GM12872 (cell line): ENCODE data around the gene ATG4B.

Experiments used
- TF ChIP-seq, protein P1 (sequence below): IDR thresholded peaks from 3 replicates; pipeline ENCODE4 v1.5.1; 2011; ENCODE audit warnings: low read depth, mild to moderate bottlenecking, low read length, moderate library complexity; ENCODE audit not compliant: insufficient read depth

Gene ATG4B

DNA sequence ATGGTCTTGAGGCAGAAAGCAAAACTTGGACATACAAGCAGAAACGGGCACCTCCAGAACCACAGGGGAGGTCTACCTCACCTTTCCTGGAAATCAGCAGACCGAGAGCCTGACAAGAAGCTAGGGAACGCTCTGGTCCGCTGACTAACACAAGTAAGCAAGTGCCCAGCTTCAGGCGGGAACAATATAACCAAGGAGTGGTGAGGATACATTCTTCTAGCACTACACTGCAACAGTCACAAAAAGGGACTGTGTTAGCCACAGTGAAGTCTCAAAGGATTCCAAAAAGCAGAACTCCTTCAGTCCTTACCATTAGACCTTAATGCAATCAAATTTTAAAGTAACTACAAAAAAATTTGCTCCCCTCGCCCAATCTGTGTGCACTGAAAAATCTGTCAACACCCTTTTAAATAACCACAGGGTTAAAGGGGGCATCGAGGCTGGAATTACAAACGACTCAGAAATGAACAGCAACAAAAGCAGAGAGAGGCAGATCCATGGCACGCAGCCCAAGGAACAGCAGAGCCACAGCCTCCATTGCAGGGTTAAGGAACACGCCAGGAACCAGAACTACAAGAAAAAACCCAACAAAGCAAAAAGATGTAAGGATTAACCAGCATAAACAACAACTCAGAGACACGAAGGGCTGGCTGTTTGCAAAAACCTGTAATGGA lies 7.6 kb upstream of the ATG4B start:
- TF ChIP-seq, protein P1, sequence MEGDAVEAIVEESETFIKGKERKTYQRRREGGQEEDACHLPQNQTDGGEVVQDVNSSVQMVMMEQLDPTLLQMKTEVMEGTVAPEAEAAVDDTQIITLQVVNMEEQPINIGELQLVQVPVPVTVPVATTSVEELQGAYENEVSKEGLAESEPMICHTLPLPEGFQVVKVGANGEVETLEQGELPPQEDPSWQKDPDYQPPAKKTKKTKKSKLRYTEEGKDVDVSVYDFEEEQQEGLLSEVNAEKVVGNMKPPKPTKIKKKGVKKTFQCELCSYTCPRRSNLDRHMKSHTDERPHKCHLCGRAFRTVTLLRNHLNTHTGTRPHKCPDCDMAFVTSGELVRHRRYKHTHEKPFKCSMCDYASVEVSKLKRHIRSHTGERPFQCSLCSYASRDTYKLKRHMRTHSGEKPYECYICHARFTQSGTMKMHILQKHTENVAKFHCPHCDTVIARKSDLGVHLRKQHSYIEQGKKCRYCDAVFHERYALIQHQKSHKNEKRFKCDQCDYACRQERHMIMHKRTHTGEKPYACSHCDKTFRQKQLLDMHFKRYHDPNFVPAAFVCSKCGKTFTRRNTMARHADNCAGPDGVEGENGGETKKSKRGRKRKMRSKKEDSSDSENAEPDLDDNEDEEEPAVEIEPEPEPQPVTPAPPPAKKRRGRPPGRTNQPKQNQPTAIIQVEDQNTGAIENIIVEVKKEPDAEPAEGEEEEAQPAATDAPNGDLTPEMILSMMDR = no peak

DNA sequence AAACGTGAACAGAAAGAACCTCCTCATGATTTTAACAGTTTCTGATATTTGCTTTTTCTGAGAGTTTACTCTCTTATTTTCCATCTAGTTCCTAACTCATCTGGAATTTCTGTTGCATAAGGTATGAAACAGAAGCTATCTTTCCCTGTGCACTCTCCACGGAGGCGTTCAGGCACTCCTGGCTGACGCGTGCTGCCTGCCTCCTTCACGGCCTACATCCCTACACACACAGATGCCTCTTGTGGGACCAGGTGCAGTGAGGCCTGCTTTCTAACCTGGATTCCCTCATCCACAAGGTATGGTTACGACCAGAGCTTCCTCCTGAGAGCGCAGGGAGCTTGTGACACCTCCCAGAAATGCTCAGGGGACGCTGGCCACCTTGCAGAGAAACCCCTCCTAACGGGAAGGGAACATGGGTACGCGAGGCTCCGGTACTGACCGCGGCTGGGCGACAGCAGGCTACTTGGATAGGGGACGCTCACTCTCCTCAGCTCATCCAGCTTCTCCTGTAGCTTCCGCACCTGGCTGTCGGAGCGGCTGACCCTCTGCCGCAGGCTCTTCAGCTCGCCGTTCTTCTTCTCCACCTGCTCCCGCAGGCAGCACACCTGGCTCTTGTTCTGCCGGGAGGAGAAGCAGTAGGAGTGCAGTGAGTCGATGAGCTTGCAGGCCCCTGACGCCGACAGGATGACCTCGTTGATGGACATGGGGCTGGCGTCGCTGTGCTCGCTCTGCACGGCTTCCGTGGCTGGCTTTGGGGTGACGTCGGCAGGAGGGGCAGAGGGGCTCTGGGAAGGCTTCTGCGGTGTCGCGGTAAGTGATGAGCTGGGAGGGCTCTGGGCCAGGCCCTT lies 4.8 kb upstream of the ATG4B start:
- TF ChIP-seq, protein P1 = no peak

- TF ChIP-seq, protein P1 = no peak
Observed at GRCh38 chr2:241633561-241633960, 3.9 kb upstream of the ATG4B start.

DNA sequence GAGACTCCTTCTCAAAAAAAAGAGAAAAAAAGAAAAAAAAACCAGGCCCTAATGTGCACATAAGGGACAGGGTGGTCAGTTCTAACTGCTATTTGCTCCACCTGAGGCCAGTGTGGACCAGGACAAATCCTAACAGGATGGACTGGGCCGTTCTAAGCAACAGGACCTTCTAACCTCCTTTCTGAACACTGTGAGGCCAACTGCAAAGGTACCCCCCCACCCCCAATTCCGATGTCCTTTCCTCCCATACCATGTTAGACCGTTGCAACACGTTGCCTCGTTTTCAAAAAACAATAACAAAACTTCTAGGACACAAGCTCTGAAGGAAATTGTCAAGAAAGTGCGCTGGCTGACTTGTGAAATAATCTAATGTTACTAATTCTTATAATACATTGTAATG lies 1.7 kb upstream of the ATG4B start:
- TF ChIP-seq, protein P1 = no peak

DNA sequence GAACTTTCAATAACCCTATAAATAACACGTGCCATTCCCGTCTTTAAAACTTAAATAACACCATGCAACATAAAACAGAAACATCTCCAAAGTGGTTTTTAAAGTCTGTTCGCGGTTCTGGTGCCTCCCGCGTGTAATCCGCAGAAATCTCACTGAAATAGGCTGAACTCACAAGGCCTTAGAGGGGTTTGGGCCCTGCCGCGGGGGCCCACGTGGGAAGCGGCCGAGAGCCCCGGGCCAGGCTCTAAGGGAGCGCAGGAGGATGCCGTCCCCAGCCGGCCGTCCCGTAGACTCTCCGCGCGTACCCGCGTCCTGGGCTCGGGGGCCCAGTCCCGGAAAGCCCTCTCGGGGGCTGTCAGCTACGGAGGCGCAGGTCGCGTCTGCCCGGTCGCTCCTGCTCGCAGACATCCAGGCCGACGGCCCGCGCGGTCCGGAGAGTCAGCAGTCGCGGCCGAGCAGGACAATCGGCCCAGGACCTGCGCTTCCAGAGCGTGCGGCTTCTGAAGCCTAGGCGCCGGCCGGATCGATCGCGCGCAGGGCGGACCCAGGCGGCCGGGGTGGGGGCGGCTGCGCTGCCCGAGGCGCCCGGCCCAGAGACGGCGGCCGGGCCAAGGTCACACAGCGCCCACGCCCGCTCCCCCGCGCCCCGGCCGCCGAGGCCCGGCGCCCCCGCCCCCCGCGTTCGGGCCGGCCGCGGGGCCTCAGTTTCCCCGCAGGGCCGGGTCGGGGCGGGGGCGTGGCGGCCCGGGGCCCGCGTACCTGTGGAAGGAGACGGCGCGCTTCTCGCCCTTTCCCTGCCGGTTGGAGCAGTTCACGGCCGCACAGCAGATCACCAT lies 1.1 kb upstream of the ATG4B start:
- TF ChIP-seq, protein P1 = no peak

GRCh38 chr2:241637795-241638660 lies 535 bp downstream of the ATG4B start:
- TF ChIP-seq, protein P1 = no peak
